ENCODE results near the gene FMNL1.

Gene FMNL1

GRCh38 chr17:45223539-45224528, 2.1 kb downstream of the FMNL1 start:
- DNase-seq (ENCODE audit: low spot score): no peak

- no peak for DNase-seq (ENCODE audit: low spot score)
These were observed 3.0 kb downstream of the FMNL1 start for GRCh38 chr17:45224671-45225050.

DNA sequence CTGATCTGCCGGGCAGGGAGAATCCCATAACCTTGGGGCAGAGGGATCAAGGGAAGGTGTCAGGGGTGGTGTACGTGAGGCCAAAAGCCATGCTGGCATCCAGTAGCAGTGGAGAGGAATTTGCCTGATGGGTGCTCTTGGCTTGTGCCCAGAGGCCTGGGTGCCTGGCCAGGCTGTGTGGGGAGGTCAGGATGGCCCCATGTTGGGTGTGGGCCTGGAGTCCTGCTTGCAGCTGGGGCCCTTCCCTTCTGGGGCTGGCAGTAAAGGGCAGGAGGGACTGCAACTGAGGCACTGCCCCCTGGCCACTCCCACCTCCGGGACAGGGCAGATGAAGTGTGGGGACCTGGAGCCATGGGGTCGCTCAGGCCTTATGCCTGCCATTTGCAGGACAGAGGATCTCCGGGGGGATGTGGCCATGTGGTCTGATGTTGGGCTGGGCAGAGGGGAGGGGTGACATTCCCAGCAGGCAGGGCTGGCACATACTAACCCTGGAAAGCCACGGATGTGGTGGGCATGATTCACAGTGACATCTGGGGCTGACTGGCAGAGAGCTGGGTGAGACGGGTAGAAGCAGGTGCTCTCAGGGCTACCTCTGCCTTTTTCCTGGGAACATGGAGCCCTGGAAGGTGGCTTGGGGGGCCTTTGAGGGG, 3.5 kb downstream of the FMNL1 start:
- DNase-seq (ENCODE audit: low spot score): no peak

DNA sequence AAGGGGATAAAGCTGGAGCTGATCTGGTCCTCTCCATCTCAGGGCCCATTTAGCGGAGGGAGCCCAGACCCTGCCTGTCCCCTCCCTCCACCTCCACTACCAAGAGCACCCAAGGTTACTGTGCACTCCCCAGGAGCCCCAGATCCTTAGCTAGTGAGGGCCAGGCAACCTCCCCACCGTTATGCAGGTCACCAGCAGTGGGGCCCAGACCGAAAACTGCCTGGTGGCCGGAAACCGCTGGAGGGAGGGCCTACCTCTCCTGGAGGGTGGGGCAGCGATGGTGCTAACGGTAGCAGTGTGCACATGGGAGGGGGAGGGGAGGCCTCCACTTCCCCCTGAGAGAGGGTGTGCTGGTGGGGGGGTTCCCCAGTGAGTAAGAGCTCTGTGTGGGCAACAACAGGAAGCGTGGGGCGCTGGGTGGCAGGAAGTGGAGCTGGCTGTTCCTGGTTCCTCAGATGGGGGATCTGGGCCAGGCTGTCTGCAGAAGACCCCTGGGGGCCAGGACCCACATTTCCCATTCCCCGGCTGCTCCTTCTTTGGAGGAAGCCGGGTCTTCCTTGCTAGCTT, 4.4 kb downstream of the FMNL1 start:
- DNase-seq (ENCODE audit: low spot score): no peak

- DNase-seq (ENCODE audit: low spot score): no peak
These were observed 4.9 kb downstream of the FMNL1 start for GRCh38 chr17:45226576-45226975.

GRCh38 chr17:45227101-45227925, 5.6 kb downstream of the FMNL1 start:
- DNase-seq (ENCODE audit: low spot score): no peak

GRCh38 chr17:45227926-45228762, 6.5 kb downstream of the FMNL1 start:
- no peak for DNase-seq (ENCODE audit: low spot score)

- no peak for DNase-seq (ENCODE audit: low spot score)
These were observed 7.3 kb downstream of the FMNL1 start for GRCh38 chr17:45228763-45229539.

GRCh38 chr17:45229681-45230409, 8.2 kb downstream of the FMNL1 start:
- DNase-seq (ENCODE audit: low spot score): no peak

- no peak for DNase-seq (ENCODE audit: low spot score)
These were observed 8.7 kb downstream of the FMNL1 start for GRCh38 chr17:45230410-45230786.

DNA sequence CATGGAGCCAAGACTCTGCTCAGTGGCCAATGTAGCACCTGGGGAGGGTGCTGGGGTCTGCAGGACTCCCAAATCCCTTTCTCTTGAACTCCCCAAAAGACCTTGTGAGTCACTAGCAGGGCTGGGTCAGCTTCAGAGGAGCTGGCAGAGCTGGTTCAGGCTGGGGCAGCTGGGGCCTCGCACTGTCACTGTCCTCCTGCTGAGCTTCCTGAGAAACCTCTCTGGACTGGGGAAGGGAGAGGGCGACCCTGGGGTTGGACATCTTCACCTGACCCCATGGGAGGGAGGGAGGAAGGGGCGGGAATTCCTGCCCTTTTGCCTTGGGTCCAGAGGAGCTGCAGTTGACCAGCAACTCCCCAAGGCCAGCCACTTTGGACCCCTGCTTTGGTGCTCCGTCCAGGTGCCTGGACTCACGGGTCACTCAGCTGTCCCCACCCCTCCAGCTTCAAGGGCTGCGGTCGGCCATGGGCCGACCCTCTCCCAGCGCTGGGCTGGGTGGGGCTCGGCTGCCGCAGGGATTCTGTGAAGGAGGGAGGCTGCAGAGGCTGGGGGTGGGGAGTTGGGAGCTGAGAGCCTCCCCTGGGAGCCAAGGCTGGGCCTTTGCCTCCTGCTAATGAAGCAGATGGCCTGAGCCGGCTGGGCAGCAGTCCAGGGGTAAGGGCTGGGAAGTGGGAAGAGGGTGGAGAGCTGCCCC, 9.2 kb downstream of the FMNL1 start:
- peak; percentile 77 for DNase-seq (ENCODE audit: low spot score)

DNA sequence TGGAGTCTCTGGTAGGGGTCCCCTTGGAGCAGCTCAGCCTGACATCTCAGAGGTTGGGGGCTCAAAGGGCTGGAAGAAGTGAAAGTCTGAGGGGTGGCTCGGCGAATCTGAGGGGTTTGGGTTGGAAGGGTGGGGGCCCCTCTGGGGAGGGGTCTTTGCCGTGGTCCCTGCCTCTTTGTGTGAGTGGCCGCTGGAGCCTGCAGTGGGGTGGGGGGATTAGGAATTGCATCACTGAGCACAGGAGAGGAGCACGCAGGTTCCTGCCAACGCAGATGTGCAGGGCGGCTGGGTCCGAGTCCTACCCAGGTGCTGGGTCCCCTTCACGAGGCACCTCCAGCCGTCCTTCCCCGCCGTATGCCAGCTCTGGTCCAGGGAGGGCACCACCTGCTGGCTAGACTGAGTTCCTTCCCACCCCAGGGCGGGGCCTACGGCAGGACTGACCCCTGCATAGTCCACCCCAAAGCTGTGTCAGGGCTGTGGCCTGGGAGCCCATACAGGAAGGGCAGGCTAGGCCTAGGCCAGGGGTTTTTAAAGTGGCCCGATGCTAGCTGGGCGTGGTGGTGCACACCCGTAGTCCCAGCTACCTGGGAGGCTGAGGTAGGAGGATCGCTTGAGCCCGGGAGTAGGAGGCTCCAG, 9.9 kb downstream of the FMNL1 start:
- peak; percentile 70 for DNase-seq (ENCODE audit: low spot score)

- DNase-seq (ENCODE audit: low spot score): no peak
These were observed 11.1 kb downstream of the FMNL1 start for GRCh38 chr17:45232514-45233422.

- DNase-seq (ENCODE audit: low spot score): no peak
These were observed 11.8 kb downstream of the FMNL1 start for GRCh38 chr17:45233423-45233924.

DNA sequence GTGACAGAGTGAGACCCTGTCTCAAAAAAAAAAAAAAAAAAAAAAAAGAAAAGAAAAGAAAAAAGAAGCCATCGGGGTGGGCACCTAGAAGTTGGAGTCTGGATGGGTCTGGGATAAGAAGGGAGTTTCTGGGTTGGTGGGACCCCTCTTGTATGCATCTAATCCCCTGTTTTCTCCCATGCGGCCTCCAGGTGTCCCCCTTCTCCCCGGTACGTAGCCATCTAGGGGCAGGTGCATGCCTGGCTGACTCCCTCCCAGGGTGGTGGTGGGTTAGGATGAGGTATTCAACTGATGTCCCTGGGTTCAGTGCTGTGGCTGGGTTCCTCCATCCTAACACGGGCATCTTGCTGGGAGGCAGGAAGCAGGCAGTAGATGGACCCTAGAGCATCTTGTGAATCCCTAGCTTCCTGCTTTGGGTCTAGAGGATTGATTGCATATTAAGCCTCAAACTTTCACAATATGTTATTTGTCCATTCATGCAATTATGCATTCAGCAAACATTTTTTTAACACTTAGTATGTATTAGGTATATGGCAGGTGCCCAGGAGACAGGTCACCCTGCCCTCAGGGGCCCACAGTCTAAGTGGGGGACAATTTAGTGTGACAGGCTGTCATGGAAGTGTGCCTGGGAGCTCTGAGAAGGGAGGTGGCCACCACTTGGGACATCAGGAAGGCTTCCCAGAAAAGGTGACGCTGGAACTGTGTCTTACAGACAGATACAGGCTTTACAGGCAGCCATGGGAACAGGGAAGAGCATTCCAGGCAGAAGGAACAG, 13.1 kb downstream of the FMNL1 start:
- DNase-seq (ENCODE audit: low spot score): peak; percentile 82
